VCaP (cell line): Measurements from ENCODE around the gene MBD1.

Source experiments
- H3K27ac ChIP-seq: fragments of 450-650 bp; 2 replicates; pipeline ENCODE4 v1.5.1; 2017
- TF ChIP-seq, protein P1 (sequence below): fragments of 450-650 bp; conservative IDR thresholded peaks from 2 replicates; pipeline ENCODE4 v1.5.1; 2017; ENCODE audit warnings: mild to moderate bottlenecking, moderate library complexity

Gene MBD1, protein sequence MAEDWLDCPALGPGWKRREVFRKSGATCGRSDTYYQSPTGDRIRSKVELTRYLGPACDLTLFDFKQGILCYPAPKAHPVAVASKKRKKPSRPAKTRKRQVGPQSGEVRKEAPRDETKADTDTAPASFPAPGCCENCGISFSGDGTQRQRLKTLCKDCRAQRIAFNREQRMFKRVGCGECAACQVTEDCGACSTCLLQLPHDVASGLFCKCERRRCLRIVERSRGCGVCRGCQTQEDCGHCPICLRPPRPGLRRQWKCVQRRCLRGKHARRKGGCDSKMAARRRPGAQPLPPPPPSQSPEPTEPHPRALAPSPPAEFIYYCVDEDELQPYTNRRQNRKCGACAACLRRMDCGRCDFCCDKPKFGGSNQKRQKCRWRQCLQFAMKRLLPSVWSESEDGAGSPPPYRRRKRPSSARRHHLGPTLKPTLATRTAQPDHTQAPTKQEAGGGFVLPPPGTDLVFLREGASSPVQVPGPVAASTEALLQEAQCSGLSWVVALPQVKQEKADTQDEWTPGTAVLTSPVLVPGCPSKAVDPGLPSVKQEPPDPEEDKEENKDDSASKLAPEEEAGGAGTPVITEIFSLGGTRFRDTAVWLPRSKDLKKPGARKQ

DNA sequence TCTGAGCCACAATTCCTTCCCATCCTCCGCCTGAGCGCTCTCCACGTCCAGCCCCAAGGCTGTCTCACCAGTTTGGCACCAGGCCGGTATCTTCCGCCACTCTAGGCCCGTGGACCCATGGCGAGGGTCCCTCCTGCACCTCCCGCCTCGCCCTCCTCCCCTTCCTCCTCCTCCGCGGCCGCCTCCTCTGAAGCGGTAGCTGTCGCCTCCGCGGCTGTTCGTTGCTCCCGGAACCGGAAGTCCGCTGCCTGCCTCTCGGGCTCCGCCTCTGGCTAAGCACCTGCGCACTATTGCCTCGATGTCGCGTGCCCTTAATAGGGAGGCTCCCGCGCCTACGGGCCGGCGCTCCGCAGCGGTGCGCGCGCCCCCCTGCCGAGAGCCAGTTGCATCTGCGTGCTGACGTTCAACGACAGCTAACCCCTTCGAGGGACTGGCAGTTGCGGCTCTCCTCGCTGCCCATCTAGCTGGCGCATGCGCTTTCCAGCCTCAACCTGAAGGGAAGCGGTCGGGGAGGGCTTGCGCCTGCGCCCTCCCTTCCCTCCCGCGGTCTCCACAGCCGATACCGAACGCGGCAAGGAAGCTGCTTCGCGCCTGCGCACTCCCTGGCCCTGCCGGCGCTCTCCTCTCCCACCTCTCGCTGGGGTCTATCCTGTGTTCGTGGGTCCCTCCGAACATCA is at the start of gene MBD1:
Gene MBD1 (minus strand): TSS at position 229 of the 677 bp plus-strand sequence. CDS start 1,531 bp downstream, outside the sequence.
- TF ChIP-seq, protein P1, sequence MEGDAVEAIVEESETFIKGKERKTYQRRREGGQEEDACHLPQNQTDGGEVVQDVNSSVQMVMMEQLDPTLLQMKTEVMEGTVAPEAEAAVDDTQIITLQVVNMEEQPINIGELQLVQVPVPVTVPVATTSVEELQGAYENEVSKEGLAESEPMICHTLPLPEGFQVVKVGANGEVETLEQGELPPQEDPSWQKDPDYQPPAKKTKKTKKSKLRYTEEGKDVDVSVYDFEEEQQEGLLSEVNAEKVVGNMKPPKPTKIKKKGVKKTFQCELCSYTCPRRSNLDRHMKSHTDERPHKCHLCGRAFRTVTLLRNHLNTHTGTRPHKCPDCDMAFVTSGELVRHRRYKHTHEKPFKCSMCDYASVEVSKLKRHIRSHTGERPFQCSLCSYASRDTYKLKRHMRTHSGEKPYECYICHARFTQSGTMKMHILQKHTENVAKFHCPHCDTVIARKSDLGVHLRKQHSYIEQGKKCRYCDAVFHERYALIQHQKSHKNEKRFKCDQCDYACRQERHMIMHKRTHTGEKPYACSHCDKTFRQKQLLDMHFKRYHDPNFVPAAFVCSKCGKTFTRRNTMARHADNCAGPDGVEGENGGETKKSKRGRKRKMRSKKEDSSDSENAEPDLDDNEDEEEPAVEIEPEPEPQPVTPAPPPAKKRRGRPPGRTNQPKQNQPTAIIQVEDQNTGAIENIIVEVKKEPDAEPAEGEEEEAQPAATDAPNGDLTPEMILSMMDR: peak; percentile 11; the same call in 1 of the 2 replicates
- H3K27ac ChIP-seq: peak within 1 kb of the TSS; percentile 89

DNA sequence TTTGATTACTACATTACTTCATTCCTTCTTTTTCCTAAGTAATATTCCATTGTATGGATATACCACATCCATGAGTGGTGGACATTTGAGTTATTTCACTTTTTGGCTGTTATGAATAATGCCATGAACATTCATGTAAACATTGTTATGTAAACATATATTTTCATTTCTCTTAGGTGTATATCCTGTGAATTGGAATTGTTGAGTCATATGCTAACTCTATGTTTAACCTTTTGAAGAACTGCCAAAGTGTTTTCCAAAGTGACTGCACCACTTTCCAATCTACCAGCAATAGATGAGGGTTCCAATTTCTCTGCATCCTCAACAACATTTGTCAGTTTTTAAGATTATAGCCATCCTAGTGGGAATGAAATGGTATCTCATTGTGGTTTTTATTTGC is 48.9 kb upstream of the MBD1 start:
- TF ChIP-seq, protein P1: no peak
- no peak overlapping the region for H3K27ac ChIP-seq

DNA sequence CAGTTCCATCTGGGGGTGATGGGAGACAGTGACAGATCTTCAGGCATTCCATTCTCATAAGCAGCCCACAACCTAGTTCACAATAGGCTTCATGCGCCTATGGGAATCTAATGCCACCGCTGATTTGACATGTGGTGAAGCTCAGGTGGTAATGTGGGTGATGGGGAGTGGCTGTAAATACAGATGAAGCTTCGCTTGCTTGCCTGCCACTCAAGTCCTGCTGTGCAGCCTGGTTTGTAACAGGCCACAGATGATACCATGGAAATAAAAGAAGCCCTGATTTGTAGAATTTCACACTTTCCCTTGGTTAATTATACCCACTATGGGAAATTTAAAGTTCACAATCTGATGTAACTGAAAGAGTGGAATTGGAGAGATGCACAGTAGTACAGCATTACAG is 46.7 kb upstream of the MBD1 start:
- H3K27ac ChIP-seq: no peak overlapping the region
- TF ChIP-seq, protein P1: no peak

DNA sequence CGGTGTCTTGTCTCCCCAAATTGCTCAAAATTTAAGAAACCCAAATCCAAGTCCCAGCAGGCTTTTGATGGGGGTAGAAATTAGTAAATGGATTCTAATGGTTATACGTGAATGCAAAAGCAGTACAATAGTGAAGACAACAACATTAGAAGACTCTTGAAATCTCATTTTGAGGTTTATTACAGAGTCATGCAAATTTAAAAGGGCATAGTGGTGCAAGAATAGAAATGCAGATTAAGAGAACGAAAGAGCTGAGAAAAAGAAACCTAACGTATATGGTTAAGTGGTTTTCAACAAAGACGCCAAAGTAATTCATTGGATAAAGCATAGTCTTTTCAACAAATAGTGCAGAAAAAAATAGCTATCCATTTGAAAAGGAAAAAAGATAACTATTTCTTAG is 39.4 kb upstream of the MBD1 start:
- no peak overlapping the region for H3K27ac ChIP-seq
- TF ChIP-seq, protein P1: no peak

DNA sequence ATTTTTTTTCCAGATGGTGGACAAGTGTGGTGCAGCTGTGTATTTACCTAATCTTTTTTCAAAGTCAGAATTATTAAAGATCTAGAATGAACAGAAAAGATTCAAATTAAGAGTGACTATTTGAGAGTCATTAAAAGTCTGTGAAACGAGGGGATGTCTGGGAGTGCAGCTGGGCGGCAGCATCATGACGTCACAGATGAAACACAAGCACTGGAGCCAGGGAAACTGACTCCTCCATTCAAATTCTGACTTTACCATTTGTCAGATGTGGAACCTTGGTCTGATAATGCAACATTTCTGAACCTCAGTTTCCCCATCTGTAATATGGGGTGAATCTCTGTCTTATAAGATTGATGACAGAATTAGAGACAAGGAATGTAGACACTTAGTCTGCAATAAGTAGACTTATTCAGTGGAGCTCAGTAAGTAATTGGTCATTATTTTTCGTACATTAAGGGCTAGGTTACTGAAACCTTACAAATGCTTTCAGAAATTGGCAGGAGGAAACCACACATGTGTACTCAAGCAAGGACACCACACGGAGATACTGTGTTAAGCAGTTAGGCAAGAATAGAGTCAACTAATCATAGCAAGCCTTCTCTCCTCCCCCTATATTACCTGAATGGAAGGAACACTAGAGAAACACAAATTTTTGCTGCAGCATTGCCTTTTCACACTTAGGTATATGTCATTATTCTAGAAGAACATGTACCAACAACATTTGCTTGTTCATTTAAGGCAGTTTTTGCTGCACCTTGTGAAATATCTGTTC is 34.0 kb upstream of the MBD1 start:
- TF ChIP-seq, protein P1: no peak
- H3K27ac ChIP-seq: no peak overlapping the region

DNA sequence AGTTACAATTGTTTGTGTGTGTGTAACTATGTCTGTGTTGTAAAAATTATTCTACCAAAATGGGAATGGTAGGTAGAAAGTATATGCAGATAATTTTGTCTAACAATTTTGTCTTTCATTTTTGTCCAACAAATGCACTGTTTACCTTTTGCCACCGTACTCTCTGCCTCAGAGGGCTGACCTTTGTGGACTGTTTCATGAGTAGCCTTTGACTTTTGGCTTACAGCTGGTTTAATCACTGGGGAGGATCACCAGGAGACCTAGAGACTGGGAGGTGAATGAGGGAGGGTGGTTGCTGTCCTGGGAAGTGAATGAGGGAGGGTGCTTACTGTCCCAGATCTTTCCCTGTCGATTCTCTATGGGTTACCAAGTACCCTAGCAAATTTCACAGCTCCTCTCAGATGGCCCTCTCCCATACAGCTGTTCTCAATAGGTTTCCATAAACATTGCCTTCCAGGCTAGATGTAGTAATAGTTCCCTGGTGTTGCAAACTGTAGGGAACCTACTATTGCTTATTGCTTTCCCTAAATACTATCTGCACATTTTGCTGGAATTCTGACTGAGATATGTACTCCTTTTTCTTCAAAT is 32.6 kb upstream of the MBD1 start:
- TF ChIP-seq, protein P1: no peak
- H3K27ac ChIP-seq: no peak overlapping the region
